ENCODE measurements around the gene RAD51B. TPM values are rescaled to one million over a fixed set of nuclear protein-coding genes. Genes with fewer than 3 reads are reported as not detected.

RAD51B gene
- total and polyA plus RNA-seq, 9 of the 15 experiments (the other 6 are each of a cell fraction or from before 2014, with no cell fraction given), result 8.5 to 17.3 (median 11.3) TPM

DNA sequence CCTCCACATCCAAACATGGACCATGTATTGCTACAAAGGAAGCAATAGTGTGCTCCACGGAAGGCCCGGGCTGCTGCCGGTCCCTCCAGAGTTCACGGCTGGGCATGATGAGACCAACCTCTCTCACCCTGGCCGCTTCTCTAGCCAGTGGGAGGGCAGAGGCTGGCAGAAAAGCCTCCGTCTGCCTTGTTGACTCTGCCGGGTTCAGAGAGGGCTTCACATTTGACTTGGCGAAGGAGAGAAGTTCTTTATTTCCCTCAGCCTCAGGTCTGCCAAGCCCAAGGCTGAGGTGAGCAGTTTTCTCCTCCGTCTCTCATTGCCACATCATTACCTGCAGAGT, 743.3 kb downstream of the RAD51B start:
- H3K9ac ChIP-seq (ENCODE audit: insufficient read depth in 1 of 2, low read depth in 2 of 2, low read length in 2 of 2), result no peak overlapping the region
- H3K4me1 ChIP-seq (replicated peaks in 1 of 2; ENCODE audit: control insufficient read depth in 2 of 2, insufficient read depth in 2 of 2, low read length in 2 of 2), result no peaks in the 10 kb centered on the region; a peak in 3 of 5 replicates
- no peak for TF ChIP-seq MCM3 (IDR thresholded peaks at IDR 0.05)
- TF ChIP-seq BRD4 (IDR thresholded peaks at IDR 0.05), result no peak
- TF ChIP-seq, protein P1, sequence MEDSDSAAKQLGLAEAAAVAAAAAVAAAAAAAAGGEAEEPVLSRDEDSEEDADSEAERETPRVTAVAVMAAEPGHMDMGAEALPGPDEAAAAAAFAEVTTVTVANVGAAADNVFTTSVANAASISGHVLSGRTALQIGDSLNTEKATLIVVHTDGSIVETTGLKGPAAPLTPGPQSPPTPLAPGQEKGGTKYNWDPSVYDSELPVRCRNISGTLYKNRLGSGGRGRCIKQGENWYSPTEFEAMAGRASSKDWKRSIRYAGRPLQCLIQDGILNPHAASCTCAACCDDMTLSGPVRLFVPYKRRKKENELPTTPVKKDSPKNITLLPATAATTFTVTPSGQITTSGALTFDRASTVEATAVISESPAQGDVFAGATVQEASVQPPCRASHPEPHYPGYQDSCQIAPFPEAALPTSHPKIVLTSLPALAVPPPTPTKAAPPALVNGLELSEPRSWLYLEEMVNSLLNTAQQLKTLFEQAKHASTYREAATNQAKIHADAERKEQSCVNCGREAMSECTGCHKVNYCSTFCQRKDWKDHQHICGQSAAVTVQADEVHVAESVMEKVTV (CRISPR knock-in tag; IDR thresholded peaks at IDR 0.05), result no peak
- TF ChIP-seq SLC30A9 (CRISPR knock-in tag; IDR thresholded peaks at IDR 0.05), result no peak
- TF ChIP-seq SAFB2 (IDR thresholded peaks at IDR 0.05; ENCODE audit: borderline replicate concordance, low read depth, low read length, severe bottlenecking), result no peak
- TF ChIP-seq HDAC6 (IDR thresholded peaks at IDR 0.05; ENCODE audit: low read depth, low read length), result no peak
- no peak for TF ChIP-seq GTF2E2 (tag; IDR thresholded peaks at IDR 0.05)
- TF ChIP-seq, protein P2, sequence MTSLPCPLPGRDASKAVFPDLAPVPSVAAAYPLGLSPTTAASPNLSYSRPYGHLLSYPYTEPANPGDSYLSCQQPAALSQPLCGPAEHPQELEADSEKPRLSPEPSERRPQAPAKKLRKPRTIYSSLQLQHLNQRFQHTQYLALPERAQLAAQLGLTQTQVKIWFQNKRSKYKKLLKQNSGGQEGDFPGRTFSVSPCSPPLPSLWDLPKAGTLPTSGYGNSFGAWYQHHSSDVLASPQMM (CRISPR knock-in tag; IDR thresholded peaks at IDR 0.05), result no peak
- TF ChIP-seq, protein P3, sequence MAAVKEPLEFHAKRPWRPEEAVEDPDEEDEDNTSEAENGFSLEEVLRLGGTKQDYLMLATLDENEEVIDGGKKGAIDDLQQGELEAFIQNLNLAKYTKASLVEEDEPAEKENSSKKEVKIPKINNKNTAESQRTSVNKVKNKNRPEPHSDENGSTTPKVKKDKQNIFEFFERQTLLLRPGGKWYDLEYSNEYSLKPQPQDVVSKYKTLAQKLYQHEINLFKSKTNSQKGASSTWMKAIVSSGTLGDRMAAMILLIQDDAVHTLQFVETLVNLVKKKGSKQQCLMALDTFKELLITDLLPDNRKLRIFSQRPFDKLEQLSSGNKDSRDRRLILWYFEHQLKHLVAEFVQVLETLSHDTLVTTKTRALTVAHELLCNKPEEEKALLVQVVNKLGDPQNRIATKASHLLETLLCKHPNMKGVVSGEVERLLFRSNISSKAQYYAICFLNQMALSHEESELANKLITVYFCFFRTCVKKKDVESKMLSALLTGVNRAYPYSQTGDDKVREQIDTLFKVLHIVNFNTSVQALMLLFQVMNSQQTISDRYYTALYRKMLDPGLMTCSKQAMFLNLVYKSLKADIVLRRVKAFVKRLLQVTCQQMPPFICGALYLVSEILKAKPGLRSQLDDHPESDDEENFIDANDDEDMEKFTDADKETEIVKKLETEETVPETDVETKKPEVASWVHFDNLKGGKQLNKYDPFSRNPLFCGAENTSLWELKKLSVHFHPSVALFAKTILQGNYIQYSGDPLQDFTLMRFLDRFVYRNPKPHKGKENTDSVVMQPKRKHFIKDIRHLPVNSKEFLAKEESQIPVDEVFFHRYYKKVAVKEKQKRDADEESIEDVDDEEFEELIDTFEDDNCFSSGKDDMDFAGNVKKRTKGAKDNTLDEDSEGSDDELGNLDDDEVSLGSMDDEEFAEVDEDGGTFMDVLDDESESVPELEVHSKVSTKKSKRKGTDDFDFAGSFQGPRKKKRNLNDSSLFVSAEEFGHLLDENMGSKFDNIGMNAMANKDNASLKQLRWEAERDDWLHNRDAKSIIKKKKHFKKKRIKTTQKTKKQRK (IDR thresholded peaks at IDR 0.05; ENCODE audit: borderline replicate concordance, low read depth, low read length), result no peak
- no peak for TF ChIP-seq TGIF2 (CRISPR knock-in tag; IDR thresholded peaks at IDR 0.05)
- no peak for TF ChIP-seq RBBP5 (IDR thresholded peaks at IDR 0.05; ENCODE audit: borderline replicate concordance, insufficient read depth, low read length, poor library complexity, severe bottlenecking)
- TF ChIP-seq NONO (IDR thresholded peaks at IDR 0.05; ENCODE audit: low read depth in 2 of 2, low read length in 1 of 2), result no peak
- TF ChIP-seq NR4A1 (CRISPR knock-in tag; IDR thresholded peaks at IDR 0.05), result no peak
- no peak for TF ChIP-seq NR4A1 (tag; IDR thresholded peaks at IDR 0.05)
- no peak for TF ChIP-seq CXXC5 (CRISPR knock-in tag; IDR thresholded peaks at IDR 0.05)
- TF ChIP-seq ZNF707 (CRISPR knock-in tag; conservative IDR thresholded peaks at IDR 0.05), result no peak
- TF ChIP-seq CREBBP (IDR thresholded peaks at IDR 0.05; ENCODE audit: low read depth, low read length), result no peak

More for the DNA sequence above, 743.3 kb downstream of the RAD51B start:
- Histone ChIP-seq H3K27ac (ENCODE audit: extremely low read depth, low read depth, low read length) (no peak overlapping the region), H3K4me2 (ENCODE audit: insufficient read depth, low read length) (no peak overlapping the region), H3K9me1 (ENCODE audit: control insufficient read depth, insufficient read depth, low read length) (no peaks in the 10 kb centered on the region), H3K36me3 (ENCODE audit: control insufficient read depth, insufficient read depth, low read length) (no peaks in the 10 kb centered on the region), H3K4me3 (no peak overlapping the region), H3K27me3 (ENCODE audit: control insufficient read depth in 2 of 2, insufficient read depth in 2 of 2, low read length in 2 of 2) (0 out of 5 replicates have a peak, but pooled peaks cover 0 to 4% of the 10 kb centered on the region in 2 experiments), H2AFZ (ENCODE audit: low read depth, low read length) (no peak overlapping the region), H3K9me3 (replicated peaks; ENCODE audit: control insufficient read depth, insufficient read depth, low read depth, low read length) (no peaks in the 10 kb centered on the region), H3K79me2 (ENCODE audit: control insufficient read depth, insufficient read depth, low read length) (no peaks in the 10 kb centered on the region), H4K20me1 (replicated peaks; ENCODE audit: control insufficient read depth, insufficient read depth, low read length) (no peaks in the 10 kb centered on the region)
- ChIA-PET POLR2A (interaction anchor here (0.5 to 0.8 kb wide), 2 partner anchors 228 to 1276 kb away, joined by 3 to 4 read pairs; no protein-coding TSS in a partner anchor), CTCF (ENCODE audit: low intra/inter-chr PET ratio) (no interaction called here)
- WGBS (ENCODE audit: insufficient coverage, low coverage, missing lambda C conversion rate), result 57% methylated on average over 7 of the region's 9 CpGs
- no peak for DNase-seq (ENCODE audit: extremely low read depth in 1 of 4, low spot score in 3 of 4)
- no TSS peak for BruUV-seq (replicated peaks)
- no peak for FAIRE-seq
- intact Hi-C loops (cut with micrococcal nuclease) (no loop called here), in situ Hi-C loops (cut with MboI) (no loop called here)
- ATAC-seq, result no peak

Measured in K562 (cell line).